Central memory CD8-positive, alpha-beta T cell (primary cell): ENCODE data around the gene BLOC1S3.
"Not testable (repeated sequence)": the region's sequence is repeated elsewhere in the genome, so short reads cannot be mapped to it uniquely, and the experiment has no call there.

Experiments
- ATAC-seq: fragments of 150-1000 bp; cut with Tn5 transposase; replicated peaks from 2 replicates; pipeline ENCODE4 v1.10.0; 2022; ENCODE audit warnings: mild to moderate bottlenecking, moderate FRiP score, moderate number of reproducible peaks; ENCODE audit not compliant: poor library complexity, severe bottlenecking; ENCODE audit errors: extremely low read depth
- DNase-seq, 2 donors: peaks; one replicate each; pipeline ENCODE4 v3.0.0; 2021; ENCODE audit warnings: low spot score in 2 of 2
- H3K27ac Mint-ChIP-seq: one replicate; pipeline ENCODE4 v1.8.0; 2022; ENCODE audit warnings: low read depth, mild to moderate bottlenecking, moderate library complexity, mixed read lengths
- H3K27me3 Mint-ChIP-seq: one replicate; pipeline ENCODE4 v1.8.0; 2022; ENCODE audit warnings: mixed read lengths
- H3K36me3 Mint-ChIP-seq: one replicate; pipeline ENCODE4 v1.8.0; 2022; ENCODE audit warnings: mild to moderate bottlenecking, moderate library complexity, mixed read lengths; ENCODE audit not compliant: insufficient read depth
- H3K4me1 Mint-ChIP-seq: one replicate; pipeline ENCODE4 v1.8.0; 2022; ENCODE audit warnings: mixed read lengths
- H3K4me3 Mint-ChIP-seq: one replicate; pipeline ENCODE4 v1.8.0; 2022; ENCODE audit warnings: mild to moderate bottlenecking, moderate library complexity, mixed read lengths
- H3K9me3 Mint-ChIP-seq: one replicate; pipeline ENCODE4 v1.8.0; 2022; ENCODE audit warnings: mixed read lengths

Gene BLOC1S3

DNA sequence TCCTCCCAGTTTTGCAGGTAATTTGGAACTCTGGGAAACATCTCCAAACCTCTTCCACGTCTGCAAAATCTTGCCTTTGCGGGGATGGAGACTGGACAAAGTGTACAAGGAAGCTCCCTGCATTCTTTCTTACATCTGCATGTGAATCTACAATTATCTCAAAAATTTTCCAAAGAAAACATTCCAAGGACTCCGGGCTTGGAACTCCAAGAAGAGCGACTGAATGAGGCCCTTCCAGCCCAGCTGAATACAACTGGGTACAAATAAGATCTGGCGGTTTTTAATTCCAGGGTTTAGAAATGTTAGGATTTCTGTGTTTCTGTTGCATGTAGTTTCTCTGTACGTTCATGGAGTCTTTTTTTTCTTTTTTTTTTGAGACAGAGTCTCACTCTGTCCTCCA lies 38.1 kb downstream of the BLOC1S3 start:
- no peak for DNase-seq
- Mint-ChIP-seq H3K36me3 (no peaks in the 10 kb centered on the region), H3K9me3 (no peaks in the 10 kb centered on the region), H3K27me3 (peaks cover 57% of the 10 kb centered on the region), H3K4me1 (no peaks in the 10 kb centered on the region), H3K27ac (no peak overlapping the region), H3K4me3 (no peak overlapping the region)
- ATAC-seq: no peak

DNA sequence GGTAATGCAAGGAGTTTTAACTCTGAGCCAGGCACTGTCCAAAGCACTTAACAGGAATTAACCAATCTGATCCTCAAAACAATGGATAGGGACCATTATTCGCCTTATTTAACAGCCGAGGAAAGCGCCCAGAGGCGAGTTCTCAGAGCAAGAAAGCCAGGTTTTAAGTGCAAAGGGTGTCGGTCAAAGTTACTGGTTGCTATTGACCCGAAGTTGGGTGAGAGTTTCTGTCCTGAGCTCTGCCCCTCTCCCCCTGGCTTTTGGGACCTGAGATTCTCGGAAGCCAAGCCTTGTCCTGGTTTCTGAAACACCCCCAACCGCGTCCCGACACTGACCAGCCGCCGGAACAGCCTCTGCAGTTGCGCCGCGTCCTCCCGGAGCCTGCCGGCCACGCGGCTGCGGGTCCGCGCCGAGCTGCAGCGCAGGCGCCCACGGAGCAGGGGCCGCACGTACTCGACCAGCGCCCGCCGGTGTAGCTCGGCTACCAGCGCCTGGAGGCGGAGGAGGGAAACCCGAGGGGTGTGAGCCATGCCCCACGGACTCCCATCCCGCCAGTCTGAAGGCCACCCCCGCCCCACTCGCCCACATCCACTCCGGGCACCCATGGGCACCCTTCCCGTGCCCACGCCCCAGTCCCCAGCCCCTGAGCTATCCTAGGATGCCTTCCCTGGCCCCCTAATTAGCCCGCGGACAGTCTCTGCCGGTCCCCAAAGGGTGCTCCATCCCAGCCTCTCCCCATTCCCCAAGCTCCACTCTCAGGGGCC lies 38.8 kb downstream of the BLOC1S3 start:
- Mint-ChIP-seq H3K4me3 (no peak overlapping the region), H3K4me1 (no peaks in the 10 kb centered on the region), H3K36me3 (no peaks in the 10 kb centered on the region), H3K27ac (no peak overlapping the region), H3K27me3 (peaks cover 64% of the 10 kb centered on the region), H3K9me3 (no peaks in the 10 kb centered on the region)
- DNase-seq: no peak
- no peak for ATAC-seq

DNA sequence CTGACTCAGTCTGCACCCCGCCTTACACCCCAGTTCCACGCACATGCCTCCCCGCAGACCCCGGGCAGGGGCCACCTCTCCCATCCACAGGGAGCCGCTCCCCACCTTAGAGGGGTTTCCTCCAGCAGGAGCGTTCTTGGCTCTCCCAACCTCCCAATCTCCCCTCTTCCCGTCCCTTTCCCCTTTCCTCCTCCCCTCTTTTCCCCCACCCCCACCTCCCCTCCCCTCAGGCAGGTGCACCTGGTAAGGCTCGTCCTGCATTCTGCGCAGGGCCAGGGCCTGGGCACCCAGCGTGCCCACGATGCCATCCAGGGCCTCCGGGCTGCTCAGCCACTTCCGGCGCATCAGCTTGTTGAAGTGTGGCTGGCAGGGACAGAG lies 39.4 kb downstream of the BLOC1S3 start:
- no peak for DNase-seq
- H3K4me3 Mint-ChIP-seq: no peak overlapping the region
- no peak overlapping the region for H3K27ac Mint-ChIP-seq
- no peaks in the 10 kb centered on the region for H3K4me1 Mint-ChIP-seq
- H3K27me3 Mint-ChIP-seq: peaks cover 64% of the 10 kb centered on the region
- no peaks in the 10 kb centered on the region for H3K36me3 Mint-ChIP-seq
- no peak for ATAC-seq
- no peaks in the 10 kb centered on the region for H3K9me3 Mint-ChIP-seq

DNA sequence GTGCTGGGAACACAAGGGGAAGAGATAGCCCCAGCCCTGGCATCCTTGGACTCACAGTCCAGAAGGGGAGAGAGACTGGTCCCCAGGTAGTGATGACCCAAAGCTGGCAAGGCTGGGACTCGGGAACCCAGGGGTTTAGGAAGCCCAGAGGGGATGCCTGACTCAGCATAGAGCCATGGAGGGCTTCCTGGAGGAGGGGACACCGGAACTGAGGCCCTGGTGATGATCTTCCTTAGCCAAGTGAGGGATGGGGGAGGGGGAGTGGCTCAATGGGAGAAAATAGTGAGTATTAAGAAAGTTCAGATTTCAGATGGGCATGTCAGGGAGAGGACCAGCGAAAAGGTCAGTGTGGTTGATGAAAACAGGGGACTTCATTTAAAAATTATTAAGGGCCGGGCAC lies 39.8 kb downstream of the BLOC1S3 start:
- DNase-seq (no peak), ATAC-seq (no peak)
- no peaks in the 10 kb centered on the region for H3K9me3 Mint-ChIP-seq
- H3K4me3 Mint-ChIP-seq: no peak overlapping the region
- peaks cover 64% of the 10 kb centered on the region for H3K27me3 Mint-ChIP-seq
- H3K4me1 Mint-ChIP-seq: no peaks in the 10 kb centered on the region
- H3K27ac Mint-ChIP-seq: no peak overlapping the region
- H3K36me3 Mint-ChIP-seq: no peaks in the 10 kb centered on the region

DNA sequence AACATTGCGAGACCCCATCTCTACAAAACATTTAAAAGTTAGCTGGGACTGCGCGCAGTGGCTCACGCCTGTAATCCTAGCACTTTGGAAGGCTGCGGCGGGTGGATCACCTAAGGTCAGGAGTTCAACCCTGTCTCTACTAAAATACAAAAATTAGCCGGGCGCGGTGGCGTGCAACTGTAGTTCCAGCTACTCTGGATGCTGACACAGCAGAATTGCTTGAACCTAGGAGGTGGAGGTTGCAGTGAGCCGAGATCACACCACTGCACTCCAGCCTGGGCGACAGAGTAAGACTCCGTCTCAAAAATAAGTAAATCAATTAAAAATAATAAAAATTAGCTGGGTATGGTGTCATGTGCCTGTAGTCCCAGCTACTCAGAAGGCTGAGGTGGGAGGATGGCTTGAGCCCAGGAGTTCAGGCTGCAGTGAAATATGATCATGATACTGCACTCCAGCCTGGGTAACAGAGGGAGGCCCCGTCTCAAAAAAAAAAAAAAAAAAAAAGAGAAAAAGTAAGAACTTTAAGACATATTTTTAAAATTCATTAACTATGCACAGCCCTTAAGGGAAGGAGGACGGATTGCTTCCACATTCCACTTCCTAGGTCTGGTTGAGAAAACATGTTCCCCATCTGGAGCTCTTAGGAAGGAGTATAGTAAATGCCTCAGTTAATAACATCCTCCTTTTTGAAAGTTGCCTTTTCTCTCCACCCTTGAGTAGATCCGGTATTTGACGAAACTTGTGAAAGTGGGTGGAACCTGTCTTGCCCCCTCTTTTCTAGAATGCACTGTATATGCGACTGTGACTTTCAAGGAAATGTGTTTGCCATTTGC lies 40.5 kb downstream of the BLOC1S3 start:
- ATAC-seq: no peak
- Mint-ChIP-seq H3K27ac (no peak overlapping the region), H3K4me3 (no peak overlapping the region), H3K36me3 (no peaks in the 10 kb centered on the region), H3K4me1 (no peaks in the 10 kb centered on the region), H3K9me3 (no peaks in the 10 kb centered on the region), H3K27me3 (peaks cover 64% of the 10 kb centered on the region)
- no peak for DNase-seq

DNA sequence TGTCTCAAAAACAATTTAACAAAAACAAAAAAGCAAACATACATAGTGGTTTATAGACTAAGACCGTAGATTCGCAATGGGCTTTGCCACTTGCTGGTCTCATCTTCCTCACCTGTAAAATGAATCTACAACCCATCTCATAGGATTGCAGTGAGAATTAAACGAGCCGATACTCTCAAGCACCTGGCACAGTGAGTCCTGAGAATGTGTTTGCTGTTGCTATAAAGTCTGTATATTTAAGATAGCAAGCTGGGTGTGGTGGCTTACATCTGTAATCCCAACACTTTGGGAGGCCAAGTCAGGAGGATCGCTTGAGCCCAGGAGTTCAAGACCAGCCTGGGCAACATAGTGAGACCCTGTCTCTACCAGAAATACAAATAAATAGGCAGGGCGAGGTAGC lies 44.1 kb downstream of the BLOC1S3 start:
- Mint-ChIP-seq H3K9me3 (no peaks in the 10 kb centered on the region), H3K4me3 (no peak overlapping the region), H3K36me3 (peaks cover 1% of the 10 kb centered on the region), H3K27ac (no peak overlapping the region), H3K27me3 (peaks cover 80% of the 10 kb centered on the region), H3K4me1 (no peaks in the 10 kb centered on the region)
- DNase-seq (no peak), ATAC-seq (no peak)

DNA sequence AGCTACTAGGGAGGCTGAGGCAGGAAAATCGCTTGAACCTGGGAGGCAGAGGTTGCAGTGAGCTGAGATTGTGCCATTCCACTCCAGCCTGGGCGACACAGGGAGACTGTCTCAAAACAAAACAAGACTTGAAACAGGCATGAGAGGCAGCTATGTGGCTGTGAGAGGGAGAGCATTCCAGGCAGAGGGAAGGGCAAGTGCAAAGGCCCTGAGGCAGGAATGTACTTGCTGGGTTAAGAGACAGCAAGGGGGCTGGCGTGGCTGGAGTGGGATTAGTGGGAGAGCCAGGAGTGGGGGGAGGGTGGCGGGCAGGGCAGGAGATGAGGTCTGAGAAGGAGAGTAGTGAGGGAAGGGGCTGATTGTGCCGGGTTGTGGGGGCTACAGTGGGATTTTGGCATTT lies 45.3 kb downstream of the BLOC1S3 start:
- H3K4me1 Mint-ChIP-seq: no peaks in the 10 kb centered on the region
- DNase-seq: no peak

DNA sequence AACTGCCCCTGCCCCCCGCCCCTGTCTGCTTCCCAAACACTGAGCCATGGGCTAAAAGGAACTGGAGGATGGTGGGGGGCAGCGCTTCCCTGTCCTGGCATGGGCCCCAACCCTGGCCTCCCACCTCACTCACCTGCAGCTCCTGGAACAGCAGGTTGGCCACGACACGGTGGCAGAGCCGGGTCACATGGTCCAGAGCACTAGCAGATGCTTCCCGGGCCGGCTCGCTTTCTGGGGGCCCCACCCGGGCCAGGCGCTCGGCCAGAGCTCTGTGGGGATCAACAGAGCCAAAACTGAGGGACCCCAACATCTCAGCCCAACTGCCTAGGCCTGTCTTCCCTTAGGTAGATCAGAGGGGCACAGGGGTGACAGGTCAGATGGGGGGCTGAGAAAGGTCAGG lies 46.1 kb downstream of the BLOC1S3 start:
- ATAC-seq: no peak
- no peak for DNase-seq
- Mint-ChIP-seq H3K9me3 (no peaks in the 10 kb centered on the region), H3K4me3 (no peak overlapping the region), H3K27me3 (peaks cover 75% of the 10 kb centered on the region), H3K36me3 (peaks cover 1% of the 10 kb centered on the region), H3K27ac (no peak overlapping the region), H3K4me1 (no peaks in the 10 kb centered on the region)

More for the DNA sequence above, 45.3 kb downstream of the BLOC1S3 start:
- no peak for ATAC-seq
- H3K36me3 Mint-ChIP-seq: peaks cover 1% of the 10 kb centered on the region
- no peaks in the 10 kb centered on the region for H3K9me3 Mint-ChIP-seq
- no peak overlapping the region for H3K27ac Mint-ChIP-seq
- H3K4me3 Mint-ChIP-seq: no peak overlapping the region
- H3K27me3 Mint-ChIP-seq: peaks cover 75% of the 10 kb centered on the region

DNA sequence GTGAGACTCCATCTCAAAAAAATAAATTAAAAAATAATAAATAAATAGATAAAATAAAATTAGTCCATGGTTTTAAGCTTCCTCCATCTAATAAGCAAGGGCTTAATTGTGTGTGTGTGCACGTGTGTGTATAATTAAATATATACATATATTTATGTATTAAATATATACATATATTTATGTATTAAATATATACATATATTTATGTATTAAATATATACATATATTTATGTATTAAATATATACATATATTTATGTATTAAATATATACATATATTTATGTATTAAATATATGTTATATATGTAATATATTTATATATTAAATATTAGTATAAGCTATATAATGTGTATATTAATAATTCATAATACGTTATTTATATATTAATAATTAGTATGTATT lies 50.5 kb downstream of the BLOC1S3 start:
- not testable (repeated sequence) for H3K4me3 Mint-ChIP-seq, DNase-seq, H3K27ac Mint-ChIP-seq, H3K4me1 Mint-ChIP-seq, H3K36me3 Mint-ChIP-seq, ATAC-seq, H3K9me3 Mint-ChIP-seq
- peaks cover 57% of the 10 kb centered on the region for H3K27me3 Mint-ChIP-seq
